ENCODE results near the gene KLK12. TPM values are rescaled to one million over a fixed set of nuclear protein-coding genes. Genes with fewer than 3 reads are reported as not detected.
A peak's percentile ranks its signal among the peaks of the same experiment; 100 is the strongest.

The KLK12 gene
- total RNA-seq, 1 donor from 2014 or later: 1.0 TPM

GRCh38 chr19:51036519-51036918, 1.7 kb upstream of the KLK12 start:
- peaks cover 26% of the 10 kb centered on the region for H3K27me3 Mint-ChIP-seq

GRCh38 chr19:51031880-51032225, 2.9 kb downstream of the KLK12 start:
- DNase-seq (ENCODE audit: low spot score, unreplicated experiment): no peak
- Mint-ChIP-seq H3K4me1 (ENCODE audit: low read depth) (peaks cover 7% of the 10 kb centered on the region), H3K4me3 (ENCODE audit: low read depth) (no peak overlapping the region), H3K27me3 (peaks cover 32% of the 10 kb centered on the region), H3K27ac (no peak overlapping the region), H3K9me3 (ENCODE audit: low read depth) (no peaks in the 10 kb centered on the region), H3K36me3 (ENCODE audit: insufficient read depth) (no peaks in the 10 kb centered on the region)
- no peak for TF ChIP-seq CTCF (IDR thresholded peaks at IDR 0.05; ENCODE audit: unreplicated experiment)

More at GRCh38 chr19:51036519-51036918, 1.7 kb upstream of the KLK12 start:
- TF ChIP-seq CTCF (IDR thresholded peaks at IDR 0.05; ENCODE audit: unreplicated experiment): peak; percentile 18
- H3K4me1 Mint-ChIP-seq (ENCODE audit: low read depth): peaks cover 3% of the 10 kb centered on the region
- no peaks in the 10 kb centered on the region for H3K36me3 Mint-ChIP-seq (ENCODE audit: insufficient read depth)
- no peak overlapping the region for H3K27ac Mint-ChIP-seq
- no peaks in the 10 kb centered on the region for H3K9me3 Mint-ChIP-seq (ENCODE audit: low read depth)
- no peak overlapping the region for H3K4me3 Mint-ChIP-seq (ENCODE audit: low read depth)
- no peak for DNase-seq (ENCODE audit: low spot score, unreplicated experiment)

GRCh38 chr19:51031220-51031879, 3.5 kb downstream of the KLK12 start:
- DNase-seq (ENCODE audit: low spot score, unreplicated experiment): no peak
- Mint-ChIP-seq H3K9me3 (ENCODE audit: low read depth) (no peaks in the 10 kb centered on the region), H3K36me3 (ENCODE audit: insufficient read depth) (no peaks in the 10 kb centered on the region), H3K27me3 (peaks cover 30% of the 10 kb centered on the region), H3K27ac (no peak overlapping the region), H3K4me3 (ENCODE audit: low read depth) (no peak overlapping the region), H3K4me1 (ENCODE audit: low read depth) (peaks cover 9% of the 10 kb centered on the region)
- no peak for TF ChIP-seq CTCF (IDR thresholded peaks at IDR 0.05; ENCODE audit: unreplicated experiment)

- H3K36me3 Mint-ChIP-seq (ENCODE audit: insufficient read depth): no peaks in the 10 kb centered on the region
- no peak for DNase-seq (ENCODE audit: low spot score, unreplicated experiment)
- no peaks in the 10 kb centered on the region for H3K9me3 Mint-ChIP-seq (ENCODE audit: low read depth)
- TF ChIP-seq CTCF (IDR thresholded peaks at IDR 0.05; ENCODE audit: unreplicated experiment): no peak
- H3K4me1 Mint-ChIP-seq (ENCODE audit: low read depth): peaks cover 9% of the 10 kb centered on the region
- no peak overlapping the region for H3K27ac Mint-ChIP-seq
- no peak overlapping the region for H3K4me3 Mint-ChIP-seq (ENCODE audit: low read depth)
- peaks cover 26% of the 10 kb centered on the region for H3K27me3 Mint-ChIP-seq
These were observed 4.2 kb downstream of the KLK12 start for GRCh38 chr19:51030631-51031030.

GRCh38 chr19:51029718-51030117, 5.1 kb downstream of the KLK12 start:
- no peaks in the 10 kb centered on the region for H3K9me3 Mint-ChIP-seq (ENCODE audit: low read depth)
- no peak for TF ChIP-seq CTCF (IDR thresholded peaks at IDR 0.05; ENCODE audit: unreplicated experiment)
- H3K27me3 Mint-ChIP-seq: peaks cover 24% of the 10 kb centered on the region
- peaks cover 12% of the 10 kb centered on the region for H3K4me1 Mint-ChIP-seq (ENCODE audit: low read depth)
- DNase-seq (ENCODE audit: low spot score, unreplicated experiment): no peak
- no peak overlapping the region for H3K4me3 Mint-ChIP-seq (ENCODE audit: low read depth)
- H3K27ac Mint-ChIP-seq: no peak overlapping the region
- no peaks in the 10 kb centered on the region for H3K36me3 Mint-ChIP-seq (ENCODE audit: insufficient read depth)
